Activated naive CD4-positive, alpha-beta T cell treated with anti-CD3 and anti-CD28 coated beads, Interleukin-2, amount 50 U/mL, for 16 hours (primary cell): ENCODE results near the gene GPS2.
A peak's percentile ranks its signal among the peaks of the same experiment; 100 is the strongest.
"Not testable (repeated sequence)": the region's sequence is repeated elsewhere in the genome, so short reads cannot be mapped to it uniquely, and the experiment has no call there.

Experiments
- DNase-seq: peaks from one replicate; pipeline ENCODE4 v3.0.0-alpha.2; 2020

The GPS2 gene

DNA sequence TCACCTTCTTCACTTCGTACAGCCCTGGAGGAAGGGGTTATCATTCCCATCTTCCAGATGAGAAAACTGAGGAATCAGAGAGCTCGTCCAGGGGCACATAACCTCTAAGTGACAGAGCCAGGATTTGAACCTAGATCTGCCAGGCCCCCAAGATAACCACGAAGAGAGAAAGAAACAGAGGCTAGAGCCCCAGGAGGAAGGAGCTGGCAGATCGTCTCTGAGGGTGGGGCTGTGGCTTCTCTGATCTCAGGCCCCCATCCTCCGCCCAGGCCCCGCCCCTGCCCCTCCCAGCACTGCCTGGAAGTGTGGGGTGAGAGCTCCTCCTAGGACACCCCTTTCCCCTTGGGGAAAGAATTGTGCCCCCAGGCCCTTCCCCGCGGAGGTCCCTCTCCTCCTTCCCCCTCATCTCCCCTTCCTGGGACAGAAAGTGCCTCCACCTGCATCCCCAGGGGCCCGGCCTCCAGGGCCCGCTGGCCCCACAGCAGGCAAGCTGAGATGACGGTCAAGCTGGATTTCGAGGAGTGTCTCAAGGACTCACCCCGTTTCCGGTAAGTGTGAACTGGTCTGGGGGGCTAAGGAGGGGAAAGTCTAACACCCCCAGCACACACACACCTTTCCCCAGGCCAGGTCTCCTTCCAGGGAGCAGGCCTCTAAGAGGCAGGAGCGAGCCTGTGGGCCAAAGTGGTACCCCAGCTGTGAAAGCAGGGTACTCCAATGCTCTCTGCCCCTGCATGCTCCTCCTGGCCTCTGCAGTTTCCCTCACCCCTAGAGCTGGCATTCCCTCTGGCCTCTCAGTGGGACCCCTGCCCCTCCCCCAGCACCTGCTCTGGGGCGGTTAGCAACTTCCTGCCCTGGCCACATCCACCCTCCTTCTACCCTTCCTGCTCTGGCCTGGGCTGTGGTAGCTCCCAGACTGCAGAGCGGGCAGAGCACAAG is 21.3 kb upstream of the GPS2 start, which contains the start of gene ACAP1:
Gene ACAP1 (plus strand): TSS at position 290 of the 936 bp plus-strand sequence. CDS start 206 bp downstream, at position 496.
- peak; percentile 83 for DNase-seq

DNA sequence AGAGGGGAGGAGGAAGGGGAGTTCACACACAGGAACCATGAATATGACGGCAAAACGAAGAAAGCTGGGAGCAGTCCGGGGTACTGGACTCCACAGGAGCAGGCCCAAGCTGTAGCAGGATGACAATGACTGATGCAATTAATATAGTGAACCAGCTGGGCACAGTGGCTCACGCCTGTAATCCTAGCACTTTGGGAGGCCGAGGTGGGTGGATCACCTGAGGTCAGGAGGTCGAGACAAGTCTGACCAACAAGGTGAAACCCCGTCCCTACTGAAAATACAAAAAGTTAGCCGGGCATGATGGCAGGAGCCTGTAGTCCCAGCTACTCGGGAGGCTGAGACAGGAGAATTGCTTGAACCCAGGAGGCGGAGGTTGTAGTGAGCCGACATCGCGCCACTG is 20.6 kb upstream of the GPS2 start:
- not testable (repeated sequence) for DNase-seq

DNA sequence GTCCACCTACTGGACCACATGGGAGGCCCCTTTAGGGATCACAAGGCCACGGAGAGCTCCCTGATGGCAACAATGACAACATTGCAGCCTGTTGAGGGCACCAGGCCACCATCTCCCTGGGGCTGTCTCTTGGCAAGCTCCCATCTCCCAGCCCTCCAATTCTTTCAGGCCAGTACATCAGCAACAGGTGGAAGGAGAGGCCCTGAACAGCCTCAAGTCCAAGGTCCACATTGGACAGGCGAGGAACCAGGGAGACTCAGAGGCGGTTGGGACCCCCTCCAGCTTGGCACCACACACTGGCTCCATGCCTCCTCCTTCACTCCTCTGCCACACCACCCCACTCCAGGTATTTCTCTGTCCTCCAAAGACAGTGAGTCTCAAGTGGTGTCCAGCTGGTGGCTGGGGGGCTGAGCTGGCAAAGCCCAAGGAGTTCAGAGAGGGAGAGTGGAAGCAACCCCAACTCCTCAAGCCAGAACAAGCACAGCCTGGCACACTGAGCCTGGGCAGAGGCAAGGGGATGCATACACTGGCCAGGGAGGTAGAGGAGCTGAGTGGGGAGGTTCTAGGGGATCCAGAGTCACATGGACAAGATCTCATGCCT is 19.9 kb upstream of the GPS2 start:
- DNase-seq, result no peak

DNA sequence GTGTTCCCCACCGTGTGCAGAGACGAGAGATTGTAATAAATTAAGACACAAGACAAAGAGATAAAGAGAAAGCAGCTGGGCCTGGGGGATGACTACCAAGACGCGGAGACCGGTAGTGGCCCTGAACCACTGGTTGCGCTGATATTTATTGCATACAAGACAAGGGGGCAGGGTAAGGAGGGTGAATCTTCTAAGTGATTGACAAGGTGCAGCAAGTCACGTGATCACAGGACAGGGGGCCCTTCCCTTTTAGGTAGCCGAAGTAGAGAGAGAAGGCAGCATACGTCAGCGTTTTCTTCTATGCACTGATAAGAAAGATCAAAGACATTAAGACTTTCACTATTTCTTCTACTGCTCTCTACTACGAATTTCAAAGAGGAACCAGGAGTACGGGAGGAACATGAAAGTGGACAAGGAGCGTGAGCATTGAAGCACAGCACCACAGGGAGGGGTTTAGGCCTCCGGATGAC is 17.5 kb upstream of the GPS2 start:
- DNase-seq, result not testable (repeated sequence)

DNA sequence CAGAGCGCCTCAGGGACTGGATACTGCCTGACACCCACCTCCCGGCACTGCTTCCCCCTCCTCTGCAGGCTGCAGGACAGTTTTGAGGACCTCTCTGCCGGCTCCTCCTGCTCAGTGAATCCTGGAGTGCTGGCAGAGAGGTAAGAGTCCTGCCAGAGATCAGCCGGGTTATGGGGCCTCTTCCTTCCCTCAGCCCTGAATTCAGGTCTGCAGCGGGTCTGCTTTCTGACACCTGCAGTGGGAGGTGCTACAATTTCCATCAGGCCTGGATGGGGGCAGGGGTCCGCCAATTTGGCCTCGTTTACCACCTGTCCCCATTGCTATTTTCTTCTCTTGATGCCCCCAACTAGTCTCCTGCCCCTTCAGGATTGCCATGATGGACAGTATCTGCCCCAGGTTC is 17.0 kb upstream of the GPS2 start:
- no peak for DNase-seq

DNA sequence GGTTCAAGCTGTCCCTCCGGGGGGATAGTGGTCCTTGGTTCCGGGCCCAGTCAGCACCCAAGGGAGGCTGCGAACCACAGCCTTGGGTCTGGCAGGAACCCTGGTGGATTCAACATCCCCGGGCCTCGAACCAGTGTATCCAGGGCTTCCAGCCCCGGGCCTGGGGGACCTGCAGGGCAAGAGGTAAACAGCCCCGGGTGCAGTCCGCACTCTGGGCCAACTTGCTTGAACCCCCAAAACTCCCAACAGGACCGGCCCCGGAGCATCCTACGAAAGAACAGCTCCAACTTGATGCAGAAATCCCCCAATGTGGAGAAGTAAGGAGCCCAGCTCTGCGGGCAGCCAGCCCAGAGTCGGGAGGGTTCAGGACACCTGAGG is 15.5 kb upstream of the GPS2 start:
- DNase-seq, result peak; percentile 12

DNA sequence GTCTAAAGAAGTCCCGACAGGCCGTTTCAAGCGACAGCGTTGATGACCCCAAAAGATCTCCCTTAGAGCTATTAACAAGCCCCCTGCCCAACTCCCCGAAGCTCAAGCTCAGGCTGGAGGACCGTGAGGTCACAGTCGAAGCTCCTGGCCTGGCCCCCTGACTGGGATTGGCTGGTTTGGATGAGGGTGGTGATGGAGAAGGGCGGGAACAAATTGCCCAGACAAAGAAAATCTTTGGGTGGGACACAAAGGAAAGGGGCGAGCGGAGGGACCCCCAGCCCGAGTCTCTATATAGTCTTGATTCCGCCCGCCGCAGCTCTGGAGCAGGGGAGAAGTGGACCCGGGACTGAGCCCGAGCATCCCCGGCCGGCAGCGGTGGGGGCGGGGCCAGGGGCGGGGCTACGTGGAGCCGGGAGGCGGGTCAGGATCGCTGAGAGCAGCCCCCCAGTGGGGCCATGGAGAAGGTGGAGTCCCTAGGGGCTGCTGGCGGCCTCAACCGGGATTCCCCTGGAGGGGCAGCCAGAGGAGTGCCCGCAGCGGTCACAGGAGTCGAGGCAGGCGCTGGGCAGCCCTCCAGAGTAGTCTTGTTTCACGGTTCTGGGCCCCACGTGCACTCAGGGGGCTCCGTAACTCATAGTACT is 15.0 kb upstream of the GPS2 start:
- peak; percentile 83 for DNase-seq

DNA sequence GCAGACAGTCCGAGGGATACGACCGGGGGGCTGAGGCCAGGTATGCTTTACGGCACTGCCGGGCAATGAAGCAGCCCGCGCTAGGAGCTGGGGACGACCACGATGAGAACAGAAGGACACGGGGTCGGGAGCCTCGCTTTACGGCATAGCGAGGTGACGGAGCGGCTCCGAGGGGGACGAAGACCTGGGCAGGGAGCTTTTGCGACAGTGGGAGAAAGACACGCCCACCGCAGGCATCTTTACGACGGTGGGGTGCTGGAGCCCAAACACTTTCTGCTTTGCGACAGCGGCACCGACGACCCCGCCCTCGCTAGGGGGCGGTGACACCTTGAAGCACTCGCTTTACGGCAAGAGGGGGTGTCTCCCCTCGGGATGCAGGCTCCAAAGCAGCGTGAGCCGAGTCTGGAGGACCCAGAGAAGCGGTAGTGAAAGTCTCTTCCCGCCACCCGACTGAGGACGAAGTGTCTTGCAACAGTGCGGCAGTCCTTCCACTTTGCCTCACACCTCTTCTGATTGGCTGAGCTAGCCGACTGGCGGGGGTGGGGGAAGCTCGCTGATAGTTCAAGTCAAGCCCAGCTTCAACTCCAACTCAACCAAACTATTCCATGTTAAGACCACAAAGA is 14.3 kb upstream of the GPS2 start:
- DNase-seq, result peak; percentile 96

DNA sequence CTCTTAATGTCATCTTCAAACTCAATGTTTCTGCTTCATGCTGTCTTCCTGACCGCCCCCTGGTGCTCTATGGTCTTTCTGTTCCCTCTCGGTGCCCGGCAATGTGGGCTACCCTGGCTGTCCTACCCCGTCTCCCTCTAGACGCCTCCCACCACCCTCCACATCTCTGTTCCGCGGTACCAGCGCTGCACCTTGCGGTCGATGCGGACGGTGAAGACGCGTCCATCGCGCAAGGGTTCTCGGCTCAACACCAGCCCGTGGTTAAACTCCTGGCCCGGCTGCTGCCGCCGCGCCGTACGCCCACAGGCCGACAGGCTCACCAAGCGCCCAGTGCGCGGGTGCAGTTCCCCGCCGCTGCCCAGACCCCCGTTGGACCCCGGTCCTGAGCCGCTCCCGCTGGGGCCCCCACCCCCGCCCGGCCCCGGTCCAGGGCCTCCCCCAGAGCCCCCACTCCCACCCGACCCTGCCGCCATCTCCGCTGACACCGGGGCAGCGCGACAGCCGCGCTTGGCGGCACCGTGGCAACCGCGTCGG is 13.7 kb upstream of the GPS2 start, which contains the start of gene NEURL4:
Gene NEURL4 (minus strand): TSS at position 496 of the 534 bp plus-strand sequence. CDS start 23 bp downstream, at position 473.
- DNase-seq, result no peak

DNA sequence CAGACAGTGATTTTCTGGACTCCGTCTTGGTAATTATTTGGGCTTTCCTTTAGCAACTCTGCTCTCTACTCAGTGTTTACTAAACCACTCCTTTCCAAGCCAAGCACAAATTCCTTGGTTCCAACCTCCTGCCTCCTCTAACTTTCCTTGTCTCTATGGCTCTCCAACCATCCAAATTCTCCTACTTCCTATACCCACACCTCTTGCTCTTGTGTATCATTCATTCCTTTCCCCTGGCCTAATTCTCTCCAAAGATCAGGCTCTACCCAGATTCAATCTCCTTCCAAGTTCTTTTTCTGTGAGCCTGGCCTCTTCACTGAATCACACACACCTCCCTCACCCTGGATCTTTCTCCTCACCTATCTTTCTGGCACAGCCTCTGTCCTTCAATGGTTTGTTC is 12.8 kb upstream of the GPS2 start:
- no peak for DNase-seq

DNA sequence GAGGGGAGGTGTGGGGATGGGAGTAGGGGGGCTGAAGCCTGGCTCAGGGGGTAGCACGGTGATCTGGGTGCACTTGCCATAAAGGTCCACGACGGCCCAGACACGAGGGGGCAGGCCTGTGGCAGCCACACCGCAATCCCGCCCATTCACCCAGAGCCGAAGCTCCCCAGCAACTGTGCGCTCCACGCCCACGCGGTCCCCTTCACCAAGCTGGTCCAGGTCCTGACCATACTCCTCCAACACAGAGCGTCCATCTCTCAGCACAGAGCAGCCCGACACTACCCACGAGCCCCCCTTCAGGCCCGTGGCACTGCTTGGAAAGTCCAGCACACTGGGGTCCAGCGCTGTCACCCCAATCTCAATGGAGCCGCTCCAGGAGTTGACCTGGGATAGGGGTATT is 12.3 kb upstream of the GPS2 start:
- DNase-seq, result no peak

DNA sequence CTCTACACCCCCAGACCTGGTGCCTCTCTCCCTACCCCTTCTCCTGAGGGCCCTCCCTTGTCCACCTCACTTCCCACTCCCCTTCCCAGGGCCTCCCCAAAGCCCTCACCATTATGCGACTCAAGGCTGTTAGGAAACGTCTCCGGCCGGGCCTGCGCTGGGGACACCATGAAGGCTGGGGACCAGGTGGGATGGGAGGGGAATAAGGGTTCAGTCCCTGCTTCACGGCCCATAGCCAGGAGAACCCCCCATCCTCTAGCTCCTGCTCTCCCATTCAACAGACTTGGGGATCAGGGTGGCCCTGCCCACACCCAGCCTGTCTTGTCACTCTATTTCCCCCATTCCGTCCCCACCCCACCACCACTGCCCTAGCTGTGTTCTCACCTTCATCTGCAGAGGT is 11.9 kb upstream of the GPS2 start:
- DNase-seq, result no peak

DNA sequence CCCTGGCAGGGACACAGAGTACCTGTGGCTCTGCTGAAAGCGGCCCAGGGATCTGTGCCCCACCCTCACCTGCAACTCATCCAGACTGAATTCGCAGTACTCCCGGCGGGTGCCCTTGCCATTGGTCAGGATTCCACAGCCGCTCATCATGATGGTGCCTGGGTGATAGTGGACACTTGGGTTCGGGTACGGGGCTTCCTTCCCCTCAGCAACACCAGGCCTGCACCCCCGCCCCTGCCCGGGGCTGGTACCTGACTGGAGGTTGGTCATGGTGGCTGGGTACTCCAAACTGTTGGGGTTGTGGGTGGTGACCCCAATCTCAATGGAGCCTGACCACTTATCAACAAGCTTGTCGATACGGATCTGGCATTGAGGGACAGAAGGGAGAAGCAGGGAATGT is 11.0 kb upstream of the GPS2 start:
- no peak for DNase-seq

DNA sequence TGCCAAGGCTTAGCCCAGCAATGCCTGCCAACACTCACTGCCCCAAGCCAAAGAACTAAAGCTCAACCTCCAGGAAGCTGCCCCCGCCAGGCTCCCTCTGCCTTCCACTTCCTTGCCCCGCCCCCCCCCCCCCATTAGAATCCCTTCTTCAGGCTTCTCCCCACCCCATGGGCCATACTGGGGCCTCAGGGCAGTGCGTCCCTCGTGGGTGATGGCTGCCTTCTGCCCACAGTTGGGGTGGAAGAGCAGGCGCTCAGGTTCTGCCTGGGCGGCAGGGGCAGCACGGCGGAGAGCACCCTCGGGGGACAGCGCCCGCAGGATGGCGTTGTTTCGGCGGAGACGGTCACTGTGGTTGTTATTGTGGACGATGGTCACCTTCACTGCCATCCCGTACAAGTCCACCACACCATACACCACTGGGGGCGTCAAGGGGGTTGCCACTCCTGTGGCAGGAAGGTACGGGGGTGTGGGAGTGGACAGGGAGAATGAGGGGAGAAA is 9.9 kb upstream of the GPS2 start:
- no peak for DNase-seq

DNA sequence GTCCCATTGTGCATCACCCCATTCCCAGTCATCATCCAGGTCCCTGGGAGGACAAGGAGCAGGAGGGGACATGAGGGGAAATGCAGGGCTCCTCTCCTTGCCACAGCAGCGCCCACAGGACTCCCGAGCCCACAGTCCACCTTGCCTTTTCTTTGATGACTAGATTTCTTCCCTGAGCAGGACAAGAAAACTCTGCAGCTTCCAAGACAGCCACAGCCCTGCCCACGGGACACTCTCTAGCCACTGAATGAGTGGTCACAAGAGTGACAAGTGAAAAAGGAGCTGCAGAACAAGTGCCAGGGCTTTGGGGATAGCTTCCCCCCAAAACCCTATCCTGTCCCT is 9.2 kb upstream of the GPS2 start:
- DNase-seq, result no peak

DNA sequence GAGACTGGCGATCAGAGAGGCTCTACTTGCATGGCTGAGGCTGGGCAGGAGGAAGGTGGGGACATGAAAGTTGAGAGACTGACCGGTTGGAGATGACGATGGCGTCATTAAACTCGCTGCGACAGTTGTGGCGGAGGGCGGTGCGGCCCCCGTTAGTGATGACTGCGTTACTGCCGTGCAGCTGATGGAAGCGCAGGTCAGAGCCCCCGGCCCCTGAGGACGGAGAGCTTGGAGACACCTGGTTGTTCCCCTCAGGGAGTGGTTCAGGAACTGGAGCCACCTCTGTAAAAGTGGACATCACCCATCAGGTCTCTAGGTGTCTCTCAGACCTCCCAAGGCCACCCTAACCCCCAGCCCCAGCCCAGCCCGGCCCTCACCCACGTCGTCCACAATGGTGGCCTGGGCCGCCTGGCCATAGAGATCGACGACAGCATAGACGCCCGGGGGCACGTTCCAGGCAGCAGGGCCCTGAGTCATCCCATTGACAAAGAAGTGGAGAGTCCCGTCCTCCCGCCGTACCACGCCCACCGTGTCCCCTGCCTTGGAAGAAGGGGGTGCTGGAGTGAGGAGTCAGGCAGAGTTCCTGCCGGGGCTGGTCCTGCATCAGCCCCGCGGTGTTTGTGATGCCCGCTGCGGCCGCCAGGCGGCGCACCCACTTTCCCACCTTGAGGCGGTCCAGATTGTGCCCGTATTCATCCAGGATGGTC is 8.7 kb upstream of the GPS2 start:
- DNase-seq, result peak; percentile 64

DNA sequence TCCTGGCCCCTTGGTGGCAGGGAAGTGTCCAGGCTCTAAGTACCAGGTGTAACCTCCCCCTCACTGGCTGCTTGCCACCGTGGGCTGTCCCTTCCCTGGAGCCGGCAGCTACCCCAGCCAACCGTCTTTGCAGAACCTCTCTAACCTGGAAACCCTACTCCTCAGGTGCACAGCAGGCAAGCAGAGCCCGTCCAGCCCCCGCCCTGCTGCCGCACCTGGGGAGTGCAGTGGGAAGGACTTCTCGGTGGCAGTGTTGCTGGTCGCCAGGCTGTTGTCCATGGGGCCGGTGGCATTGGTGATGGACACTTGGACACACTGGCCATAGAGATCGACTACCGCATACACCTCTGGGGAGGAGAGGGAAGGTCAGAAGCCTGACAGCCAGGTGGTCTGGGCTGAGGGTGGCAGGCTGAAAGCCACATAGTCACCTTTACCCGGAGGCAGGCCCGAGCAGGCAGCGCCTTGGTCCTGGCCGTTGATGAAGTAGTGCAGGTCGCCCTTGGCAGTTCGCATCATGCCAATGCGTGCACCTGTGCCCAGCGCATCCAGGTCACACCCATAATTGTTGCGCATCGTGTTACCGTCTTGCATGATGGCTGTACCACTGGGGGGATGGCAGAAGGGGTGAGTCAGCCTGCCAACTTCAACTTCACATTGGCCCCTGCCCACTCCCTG is 7.5 kb upstream of the GPS2 start:
- no peak for DNase-seq

DNA sequence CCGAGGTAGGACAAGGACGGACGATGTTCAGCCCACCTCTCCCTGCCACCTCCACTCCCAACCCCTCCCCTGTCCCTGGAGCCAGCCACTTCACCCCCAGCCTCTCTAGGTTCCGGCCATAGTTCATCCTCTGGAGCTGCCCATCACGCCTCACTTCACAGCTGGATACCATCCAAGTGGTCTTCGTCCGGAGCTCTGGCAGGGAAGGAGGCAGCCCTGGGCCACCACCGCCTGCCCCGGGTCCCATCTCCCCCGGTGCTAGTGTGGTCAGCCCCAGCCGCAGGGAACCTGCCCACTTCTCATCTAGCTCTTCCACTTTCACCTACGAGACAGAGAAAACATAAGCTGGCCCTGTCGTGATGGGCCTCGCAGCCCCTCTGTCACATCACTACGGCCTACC is 6.3 kb upstream of the GPS2 start:
- DNase-seq, result no peak

DNA sequence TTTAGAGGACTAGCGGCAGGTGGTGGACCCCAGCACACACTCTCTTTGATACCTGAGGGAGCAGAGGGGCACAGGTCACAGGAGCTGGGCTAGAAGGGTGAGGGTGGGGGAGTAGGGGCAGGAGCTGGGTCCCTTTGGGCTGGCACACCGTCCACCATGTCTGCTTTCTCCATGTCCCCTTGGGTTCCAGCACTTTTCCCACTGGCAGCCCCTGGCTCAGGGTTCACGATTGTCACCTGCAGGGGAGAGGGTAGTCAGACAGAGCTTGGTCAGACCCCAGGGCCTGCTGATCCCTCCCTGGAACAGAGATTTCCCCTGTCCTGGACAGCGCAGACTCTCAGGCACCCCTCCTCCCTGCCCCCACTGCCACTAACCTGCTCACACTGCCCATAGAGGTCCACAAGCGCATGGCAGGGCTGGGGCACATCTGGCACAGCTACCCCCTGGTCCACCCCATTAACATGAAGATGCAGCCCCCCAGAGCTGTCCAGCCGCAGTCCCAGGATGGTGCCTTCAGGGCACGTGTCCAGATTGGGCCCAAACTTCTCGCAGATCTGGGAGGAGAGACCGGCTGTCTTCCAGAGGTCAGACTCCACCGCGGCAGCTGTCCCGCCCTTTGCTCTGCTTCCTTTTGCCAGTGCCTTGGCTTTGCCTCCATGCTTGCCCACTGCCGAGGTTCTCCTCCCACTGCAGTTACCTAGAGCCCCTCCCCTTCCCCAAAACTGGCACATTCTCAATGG is 3.1 kb upstream of the GPS2 start:
- DNase-seq, result no peak

DNA sequence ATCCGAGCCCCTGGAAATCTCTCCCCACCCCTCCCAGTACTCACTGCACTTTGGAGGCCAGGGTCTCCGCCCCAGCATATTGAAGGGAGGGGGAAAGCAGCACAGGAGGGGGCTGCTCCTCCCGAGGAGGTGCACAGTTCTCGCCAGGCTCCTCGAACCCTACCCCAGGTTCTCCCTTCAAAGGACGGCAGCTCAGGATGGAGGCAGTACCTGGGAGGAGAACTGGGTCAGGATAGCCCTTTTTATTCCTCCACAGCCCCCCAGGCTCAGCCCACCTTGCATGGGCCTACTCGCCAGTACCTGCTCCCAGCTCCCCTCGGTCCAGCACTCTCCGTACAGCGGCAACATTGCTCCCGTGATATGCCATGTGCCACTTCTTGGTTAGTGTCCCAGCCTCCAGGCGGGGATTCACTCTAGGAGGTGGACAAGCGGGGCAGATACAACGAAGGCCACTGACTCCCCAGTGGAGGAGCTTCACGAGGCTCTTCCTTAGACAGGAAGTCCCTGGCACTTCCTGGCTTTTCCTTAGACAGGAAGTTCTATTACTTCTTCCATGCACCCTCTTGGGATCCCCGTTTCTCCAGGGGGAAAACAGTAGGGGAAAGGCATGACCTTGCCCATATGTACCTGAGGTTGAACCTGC is 2.1 kb upstream of the GPS2 start:
- DNase-seq, result no peak
